Fibroblast of pulmonary artery (primary cell): ENCODE results near the gene SEC62.

Experiments used
- DNase-seq: peaks from one replicate; pipeline ENCODE4 v3.0.0-alpha.2; 2010; ENCODE audit warnings: low read depth
- H3K4me3 ChIP-seq: replicated peaks from 2 replicates; pipeline ENCODE4 v1.5.1; 2011; ENCODE audit warnings: low read depth, mild to moderate bottlenecking, control low read depth, low read length, moderate library complexity
- TF ChIP-seq, protein P1 (sequence below): IDR thresholded peaks from 2 replicates; pipeline ENCODE4 v1.5.1; 2011; ENCODE audit warnings: mild to moderate bottlenecking, control low read depth, low read length, inconsistent platforms; ENCODE audit errors: missing control alignments

Gene SEC62

DNA sequence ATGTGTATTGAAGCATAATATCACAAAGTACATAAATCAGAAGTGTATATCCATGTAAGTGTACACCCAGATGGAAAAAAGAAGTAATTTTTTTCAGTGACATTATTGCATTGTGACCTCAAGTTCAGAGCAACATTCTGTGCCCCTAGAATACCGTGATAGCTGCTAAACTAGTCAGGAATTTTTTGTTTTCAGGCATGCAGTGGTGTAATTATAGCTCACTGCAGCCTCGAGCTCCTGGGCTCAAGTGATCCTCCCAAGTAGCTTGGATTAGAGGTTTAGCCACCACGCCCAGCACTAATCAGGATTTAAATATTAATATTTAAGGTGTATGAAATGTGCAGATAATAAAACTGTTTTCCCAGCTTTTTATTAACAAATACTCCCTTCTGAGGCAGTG, 25.5 kb downstream of the SEC62 start:
- no peak overlapping the region for H3K4me3 ChIP-seq
- no peak for DNase-seq
- TF ChIP-seq, protein P1, sequence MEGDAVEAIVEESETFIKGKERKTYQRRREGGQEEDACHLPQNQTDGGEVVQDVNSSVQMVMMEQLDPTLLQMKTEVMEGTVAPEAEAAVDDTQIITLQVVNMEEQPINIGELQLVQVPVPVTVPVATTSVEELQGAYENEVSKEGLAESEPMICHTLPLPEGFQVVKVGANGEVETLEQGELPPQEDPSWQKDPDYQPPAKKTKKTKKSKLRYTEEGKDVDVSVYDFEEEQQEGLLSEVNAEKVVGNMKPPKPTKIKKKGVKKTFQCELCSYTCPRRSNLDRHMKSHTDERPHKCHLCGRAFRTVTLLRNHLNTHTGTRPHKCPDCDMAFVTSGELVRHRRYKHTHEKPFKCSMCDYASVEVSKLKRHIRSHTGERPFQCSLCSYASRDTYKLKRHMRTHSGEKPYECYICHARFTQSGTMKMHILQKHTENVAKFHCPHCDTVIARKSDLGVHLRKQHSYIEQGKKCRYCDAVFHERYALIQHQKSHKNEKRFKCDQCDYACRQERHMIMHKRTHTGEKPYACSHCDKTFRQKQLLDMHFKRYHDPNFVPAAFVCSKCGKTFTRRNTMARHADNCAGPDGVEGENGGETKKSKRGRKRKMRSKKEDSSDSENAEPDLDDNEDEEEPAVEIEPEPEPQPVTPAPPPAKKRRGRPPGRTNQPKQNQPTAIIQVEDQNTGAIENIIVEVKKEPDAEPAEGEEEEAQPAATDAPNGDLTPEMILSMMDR = no peak

DNA sequence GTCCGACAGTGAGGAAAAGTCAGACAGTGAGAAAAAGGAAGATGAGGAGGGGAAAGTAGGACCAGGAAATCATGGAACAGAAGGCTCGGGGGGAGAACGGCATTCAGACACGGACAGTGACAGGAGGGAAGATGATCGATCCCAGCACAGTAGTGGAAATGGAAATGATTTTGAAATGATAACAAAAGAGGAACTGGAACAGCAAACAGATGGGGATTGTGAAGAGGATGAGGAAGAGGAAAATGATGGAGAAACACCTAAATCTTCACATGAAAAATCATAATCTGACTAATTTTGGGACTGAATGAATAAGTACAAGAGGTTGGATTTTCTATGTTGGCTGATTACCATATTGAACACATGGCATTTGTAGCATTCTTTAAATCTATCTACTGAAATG, 26.2 kb downstream of the SEC62 start:
- H3K4me3 ChIP-seq = no peak overlapping the region
- no peak for DNase-seq
- TF ChIP-seq, protein P1 = no peak

DNA sequence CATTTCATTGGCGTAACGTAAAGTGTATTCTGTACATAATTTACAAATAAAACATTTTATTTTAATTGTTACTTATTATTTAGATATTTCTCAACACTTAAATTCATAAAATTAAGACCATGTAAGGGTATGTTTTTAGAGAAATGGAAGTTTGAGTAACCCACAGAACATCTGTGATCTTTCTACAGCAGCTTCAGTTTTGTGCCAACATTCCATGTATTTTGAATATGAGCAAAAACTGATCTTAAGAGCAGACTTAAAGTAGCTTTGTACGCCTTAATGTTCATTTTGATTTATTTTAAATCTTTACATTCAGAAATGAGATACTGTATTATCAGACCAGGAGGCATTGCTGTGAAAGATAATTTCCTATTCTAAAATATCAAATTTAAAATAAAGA, 27.2 kb downstream of the SEC62 start:
- no peak for DNase-seq
- TF ChIP-seq, protein P1 = no peak

DNA sequence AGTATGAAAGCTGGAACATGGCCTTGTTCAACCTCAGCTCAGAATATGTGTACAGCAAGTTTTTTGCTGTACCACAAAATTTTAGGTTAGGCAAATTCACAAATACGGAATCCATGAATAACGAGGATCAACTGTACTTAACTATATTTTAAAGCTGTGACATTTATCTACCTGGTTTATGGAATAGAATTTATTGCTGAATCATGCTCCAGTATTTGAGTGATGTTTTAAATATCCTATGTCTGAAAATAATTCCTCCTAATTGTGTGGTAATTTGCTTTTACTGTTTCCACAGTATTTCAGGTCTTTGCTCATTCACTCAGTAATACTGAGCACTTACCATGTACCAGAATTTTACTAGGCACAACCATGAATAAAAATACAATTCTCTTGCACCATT, 29.5 kb downstream of the SEC62 start:
- no peak for DNase-seq
- H3K4me3 ChIP-seq = no peak overlapping the region
- TF ChIP-seq, protein P1 = no peak

More for the DNA sequence above, 27.2 kb downstream of the SEC62 start:
- no peak overlapping the region for H3K4me3 ChIP-seq

DNA sequence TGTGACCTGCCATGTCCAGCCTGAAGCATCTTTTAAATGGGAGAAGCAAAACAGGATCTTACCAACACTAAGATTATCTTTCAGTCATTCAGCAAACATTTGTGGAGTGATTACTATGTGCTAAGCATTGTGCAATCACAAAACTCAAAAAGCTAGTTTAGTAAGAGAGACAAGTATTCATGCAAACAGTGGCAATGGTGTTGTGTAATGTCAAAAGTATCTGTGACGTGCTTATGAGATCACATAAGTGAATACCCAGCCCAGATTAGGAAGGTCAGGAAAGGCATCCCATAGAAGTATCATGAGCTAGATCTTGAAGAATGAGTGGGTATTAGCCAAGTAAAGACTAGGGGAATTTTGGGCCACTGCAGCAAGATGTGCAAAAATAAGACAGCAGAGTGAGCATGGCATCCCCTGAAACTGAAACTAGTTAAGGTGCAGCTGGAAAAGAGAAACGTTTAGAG, 32.1 kb downstream of the SEC62 start:
- peak; percentile 89 for DNase-seq
- TF ChIP-seq, protein P1 = no peak
- H3K4me3 ChIP-seq = no peak overlapping the region

DNA sequence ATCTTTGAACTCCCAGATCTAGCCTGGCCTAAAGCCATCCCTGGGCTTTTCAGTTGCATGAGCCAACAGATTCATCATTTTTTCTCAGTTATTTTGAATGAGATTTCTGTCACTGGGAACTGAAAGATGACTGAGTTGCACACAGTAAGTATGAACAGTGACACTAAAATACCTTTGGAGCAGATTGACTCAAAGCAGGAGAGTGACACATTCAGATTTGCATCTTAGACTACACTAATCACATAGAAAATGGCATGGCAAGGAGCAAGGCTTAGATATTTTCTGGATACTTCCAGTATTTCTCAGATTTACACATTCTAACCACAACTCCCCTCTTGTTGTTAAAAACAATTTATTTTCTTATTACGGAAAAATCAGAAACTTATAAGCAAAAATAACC, 32.8 kb downstream of the SEC62 start:
- DNase-seq = no peak
- TF ChIP-seq, protein P1 = no peak
- no peak overlapping the region for H3K4me3 ChIP-seq

DNA sequence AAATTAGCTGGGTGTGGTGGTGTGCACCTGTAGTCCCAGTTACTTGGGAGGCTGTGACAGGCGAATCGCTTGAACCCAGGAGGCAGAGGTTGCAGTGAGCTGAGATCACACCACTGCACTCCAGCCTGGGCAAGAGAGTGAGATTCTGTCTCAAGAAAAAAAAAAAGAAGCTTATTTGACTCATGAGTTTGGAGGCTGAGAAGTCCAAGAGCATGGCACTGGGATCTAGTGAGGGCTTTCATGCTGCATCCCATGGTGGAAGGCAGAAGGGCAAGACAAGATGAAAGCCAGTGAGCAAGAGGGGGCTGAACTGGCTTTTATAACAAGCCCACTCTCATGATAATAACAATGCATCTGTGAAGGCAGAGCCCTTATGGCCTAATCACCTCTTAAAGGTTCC, 33.4 kb downstream of the SEC62 start:
- TF ChIP-seq, protein P1 = no peak

More for the DNA sequence above, 33.4 kb downstream of the SEC62 start:
- no peak overlapping the region for H3K4me3 ChIP-seq
- DNase-seq = no peak
